Cortex of kidney (tissue), 1 donor: Measurements from ENCODE around the gene CASKIN1.

Experiments used
- DNase-seq: peaks from one replicate; lab custom pipeline; 2025; lab: John Stamatoyannopoulos, UW

The CASKIN1 gene

GRCh38 chr16:2194852-2195321 lies 1.5 kb downstream of the CASKIN1 start:
- no peak for DNase-seq

- no peak for DNase-seq
These were observed 2.1 kb downstream of the CASKIN1 start for GRCh38 chr16:2194166-2194834.

GRCh38 chr16:2191446-2191706 lies 5.0 kb downstream of the CASKIN1 start:
- no peak for DNase-seq

- no peak for DNase-seq
These were observed 5.6 kb downstream of the CASKIN1 start for GRCh38 chr16:2190659-2191445.

GRCh38 chr16:2190002-2190658 lies 6.3 kb downstream of the CASKIN1 start:
- no peak for DNase-seq

GRCh38 chr16:2189252-2189893 lies 7.0 kb downstream of the CASKIN1 start:
- no peak for DNase-seq

- no peak for DNase-seq
These were observed 8.0 kb downstream of the CASKIN1 start for GRCh38 chr16:2188395-2188794.

- DNase-seq: no peak
These were observed 9.2 kb downstream of the CASKIN1 start for GRCh38 chr16:2187212-2187611.

- no peak for DNase-seq
These were observed 9.9 kb downstream of the CASKIN1 start for GRCh38 chr16:2186505-2186904.

GRCh38 chr16:2186064-2186463 lies 10.3 kb downstream of the CASKIN1 start:
- no peak for DNase-seq

- no peak for DNase-seq
These were observed 11.4 kb downstream of the CASKIN1 start for GRCh38 chr16:2184962-2185361.

GRCh38 chr16:2184346-2184745 lies 12.1 kb downstream of the CASKIN1 start:
- no peak for DNase-seq

GRCh38 chr16:2183671-2184070 lies 12.7 kb downstream of the CASKIN1 start:
- DNase-seq: no peak

GRCh38 chr16:2181952-2182351 lies 14.5 kb downstream of the CASKIN1 start:
- no peak for DNase-seq

GRCh38 chr16:2180962-2181923 lies 15.2 kb downstream of the CASKIN1 start:
- DNase-seq: no peak

GRCh38 chr16:2180461-2180860 lies 15.9 kb downstream of the CASKIN1 start:
- DNase-seq: no peak

GRCh38 chr16:2179576-2179975 lies 16.8 kb downstream of the CASKIN1 start:
- no peak for DNase-seq

GRCh38 chr16:2179107-2179501 lies 17.3 kb downstream of the CASKIN1 start:
- no peak for DNase-seq

- no peak for DNase-seq
These were observed 17.9 kb downstream of the CASKIN1 start for GRCh38 chr16:2178321-2179106.

- no peak for DNase-seq
These were observed 18.8 kb downstream of the CASKIN1 start for GRCh38 chr16:2177561-2177960.

GRCh38 chr16:2177101-2177500 lies 19.3 kb downstream of the CASKIN1 start:
- DNase-seq: no peak
